ENCODE measurements around the gene KYAT1. TPM values are rescaled to one million over a fixed set of nuclear protein-coding genes. Genes with fewer than 3 reads are reported as not detected.
"Not testable (repeated sequence)": the region's sequence is repeated elsewhere in the genome, so short reads cannot be mapped to it uniquely, and the experiment has no call there.

The KYAT1 gene
- total and polyA plus RNA-seq, 4 donors, result 4.5 to 11.4 (median 8.5) TPM

- DNase-seq (no peak), ATAC-seq (ENCODE audit: low FRiP score) (no peak)
- Histone ChIP-seq H3K27me3 (ENCODE audit: control insufficient read depth in 1 of 2, insufficient read depth in 2 of 2, low read length in 1 of 2) (no peaks in the 10 kb centered on the region), H3K9me3 (ENCODE audit: control insufficient read depth, low read length) (no peaks in the 10 kb centered on the region), H3K4me1 (ENCODE audit: control insufficient read depth in 1 of 2, insufficient read depth in 2 of 2, low read length in 2 of 2) (no peaks in the 10 kb centered on the region), H3K36me3 (ENCODE audit: control insufficient read depth in 1 of 2, insufficient read depth in 2 of 2, low read length in 1 of 2) (no peaks in the 10 kb centered on the region), H3K27ac (ENCODE audit: low read depth in 1 of 2, low read length in 2 of 2) (no peak overlapping the region), H3K4me3 (ENCODE audit: low read length in 2 of 2) (no peak overlapping the region)
- intact Hi-C loops (cut with DNase I), result no loop called here
- WGBS, 2 donors, result 75 to 76% methylated on average over 13 of the region's 13 CpGs
These were observed 36.4 kb downstream of the KYAT1 start for GRCh38 chr9:128845186-128845931.

GRCh38 chr9:128843171-128843570, 38.6 kb downstream of the KYAT1 start:
- intact Hi-C loops (cut with DNase I); H3K27me3 ChIP-seq (ENCODE audit: control insufficient read depth in 1 of 2, insufficient read depth in 2 of 2, low read length in 1 of 2); H3K36me3 ChIP-seq (ENCODE audit: control insufficient read depth in 1 of 2, insufficient read depth in 2 of 2, low read length in 1 of 2); H3K27ac ChIP-seq (ENCODE audit: low read depth in 1 of 2, low read length in 2 of 2); H3K4me1 ChIP-seq (ENCODE audit: control insufficient read depth in 1 of 2, insufficient read depth in 2 of 2, low read length in 2 of 2); DNase-seq; H3K9me3 ChIP-seq (ENCODE audit: control insufficient read depth, low read length); H3K4me3 ChIP-seq (ENCODE audit: low read length in 2 of 2); ATAC-seq (ENCODE audit: low FRiP score): not testable (repeated sequence)
- WGBS, 2 donors, result 95 to 99% methylated on average over 7 of the region's 7 CpGs

GRCh38 chr9:128841694-128842492, 39.9 kb downstream of the KYAT1 start:
- H3K36me3 ChIP-seq (ENCODE audit: control insufficient read depth in 1 of 2, insufficient read depth in 2 of 2, low read length in 1 of 2), result no peaks in the 10 kb centered on the region
- ATAC-seq (ENCODE audit: low FRiP score), result no peak
- 87 to 89% methylated on average over 12 of the region's 12 CpGs for WGBS, 2 donors

GRCh38 chr9:128840524-128840923, 41.2 kb downstream of the KYAT1 start:
- DNase-seq (no peak), ATAC-seq (ENCODE audit: low FRiP score) (no peak)
- WGBS, 2 donors, result 96 to 98% methylated on average over 1 of the region's 1 CpG
- intact Hi-C loops (cut with DNase I), result no loop called here
- Histone ChIP-seq H3K4me1 (ENCODE audit: control insufficient read depth in 1 of 2, insufficient read depth in 2 of 2, low read length in 2 of 2) (no peaks in the 10 kb centered on the region), H3K9me3 (ENCODE audit: control insufficient read depth, low read length) (no peaks in the 10 kb centered on the region), H3K4me3 (ENCODE audit: low read length in 2 of 2) (no peak overlapping the region), H3K27me3 (ENCODE audit: control insufficient read depth in 1 of 2, insufficient read depth in 2 of 2, low read length in 1 of 2) (no peaks in the 10 kb centered on the region), H3K27ac (ENCODE audit: low read depth in 1 of 2, low read length in 2 of 2) (no peak overlapping the region), H3K36me3 (ENCODE audit: control insufficient read depth in 1 of 2, insufficient read depth in 2 of 2, low read length in 1 of 2) (no peaks in the 10 kb centered on the region)

More at GRCh38 chr9:128841694-128842492, 39.9 kb downstream of the KYAT1 start:
- intact Hi-C loops (cut with DNase I), result no loop called here
- H3K9me3 ChIP-seq (ENCODE audit: control insufficient read depth, low read length), result no peaks in the 10 kb centered on the region
- H3K27me3 ChIP-seq (ENCODE audit: control insufficient read depth in 1 of 2, insufficient read depth in 2 of 2, low read length in 1 of 2), result no peaks in the 10 kb centered on the region
- DNase-seq, result no peak
- H3K4me1 ChIP-seq (ENCODE audit: control insufficient read depth in 1 of 2, insufficient read depth in 2 of 2, low read length in 2 of 2), result no peaks in the 10 kb centered on the region
- no peak overlapping the region for H3K27ac ChIP-seq (ENCODE audit: low read depth in 1 of 2, low read length in 2 of 2)
- no peak overlapping the region for H3K4me3 ChIP-seq (ENCODE audit: low read length in 2 of 2)

- 75 to 78% methylated on average over 3 of the region's 3 CpGs for WGBS, 2 donors
- no peak for ATAC-seq (ENCODE audit: low FRiP score)
These were observed 43.4 kb downstream of the KYAT1 start for GRCh38 chr9:128838338-128838737.

GRCh38 chr9:128836509-128837145, 45.1 kb downstream of the KYAT1 start:
- Histone ChIP-seq H3K36me3 (ENCODE audit: control insufficient read depth in 1 of 2, insufficient read depth in 2 of 2, low read length in 1 of 2) (no peaks in the 10 kb centered on the region), H3K27ac (ENCODE audit: low read depth in 1 of 2, low read length in 2 of 2) (no peak overlapping the region), H3K9me3 (ENCODE audit: control insufficient read depth, low read length) (no peaks in the 10 kb centered on the region), H3K27me3 (ENCODE audit: control insufficient read depth in 1 of 2, insufficient read depth in 2 of 2, low read length in 1 of 2) (no peaks in the 10 kb centered on the region), H3K4me1 (ENCODE audit: control insufficient read depth in 1 of 2, insufficient read depth in 2 of 2, low read length in 2 of 2) (no peaks in the 10 kb centered on the region), H3K4me3 (ENCODE audit: low read length in 2 of 2) (no peak overlapping the region)
- DNase-seq (peak in 1 of 2 donors; percentile 29), ATAC-seq (ENCODE audit: low FRiP score) (no peak)
- intact Hi-C loops (cut with DNase I), result no loop called here
- 89 to 93% methylated on average over 14 of the region's 14 CpGs for WGBS, 2 donors

More at GRCh38 chr9:128838338-128838737, 43.4 kb downstream of the KYAT1 start:
- no peaks in the 10 kb centered on the region for H3K36me3 ChIP-seq (ENCODE audit: control insufficient read depth in 1 of 2, insufficient read depth in 2 of 2, low read length in 1 of 2)
- no peak for DNase-seq
- no peaks in the 10 kb centered on the region for H3K27me3 ChIP-seq (ENCODE audit: control insufficient read depth in 1 of 2, insufficient read depth in 2 of 2, low read length in 1 of 2)
- no peaks in the 10 kb centered on the region for H3K9me3 ChIP-seq (ENCODE audit: control insufficient read depth, low read length)
- intact Hi-C loops (cut with DNase I), result no loop called here
- no peak overlapping the region for H3K4me3 ChIP-seq (ENCODE audit: low read length in 2 of 2)
- no peaks in the 10 kb centered on the region for H3K4me1 ChIP-seq (ENCODE audit: control insufficient read depth in 1 of 2, insufficient read depth in 2 of 2, low read length in 2 of 2)
- H3K27ac ChIP-seq (ENCODE audit: low read depth in 1 of 2, low read length in 2 of 2), result no peak overlapping the region

- intact Hi-C loops (cut with DNase I), result no loop called here
- Histone ChIP-seq H3K36me3 (ENCODE audit: control insufficient read depth in 1 of 2, insufficient read depth in 2 of 2, low read length in 1 of 2) (no peaks in the 10 kb centered on the region), H3K27me3 (ENCODE audit: control insufficient read depth in 1 of 2, insufficient read depth in 2 of 2, low read length in 1 of 2) (no peaks in the 10 kb centered on the region), H3K4me1 (ENCODE audit: control insufficient read depth in 1 of 2, insufficient read depth in 2 of 2, low read length in 2 of 2) (no peaks in the 10 kb centered on the region), H3K9me3 (ENCODE audit: control insufficient read depth, low read length) (no peaks in the 10 kb centered on the region), H3K27ac (ENCODE audit: low read depth in 1 of 2, low read length in 2 of 2) (no peak overlapping the region), H3K4me3 (ENCODE audit: low read length in 2 of 2) (no peak overlapping the region)
- DNase-seq, result peak in 1 of 2 donors; percentile 33
- ATAC-seq (ENCODE audit: low FRiP score), result no peak
- 91 to 94% methylated on average over 28 of the region's 28 CpGs for whole genome bisulfite sequencing, 2 donors
These were observed 46.2 kb downstream of the KYAT1 start for GRCh38 chr9:128835246-128836210.

- intact Hi-C loops (cut with DNase I), result no loop called here
- no peak overlapping the region for H3K27ac ChIP-seq (ENCODE audit: low read depth in 1 of 2, low read length in 2 of 2)
- H3K36me3 ChIP-seq (ENCODE audit: control insufficient read depth in 1 of 2, insufficient read depth in 2 of 2, low read length in 1 of 2), result no peaks in the 10 kb centered on the region
- DNase-seq (peak in 1 of 2 donors; percentile 28), ATAC-seq (ENCODE audit: low FRiP score) (no peak)
- no peaks in the 10 kb centered on the region for H3K27me3 ChIP-seq (ENCODE audit: control insufficient read depth in 1 of 2, insufficient read depth in 2 of 2, low read length in 1 of 2)
- no peaks in the 10 kb centered on the region for H3K4me1 ChIP-seq (ENCODE audit: control insufficient read depth in 1 of 2, insufficient read depth in 2 of 2, low read length in 2 of 2)
- no peak overlapping the region for H3K4me3 ChIP-seq (ENCODE audit: low read length in 2 of 2)
- H3K9me3 ChIP-seq (ENCODE audit: control insufficient read depth, low read length), result no peaks in the 10 kb centered on the region
- 91 to 95% methylated on average over 10 of the region's 10 CpGs for WGBS, 2 donors
These were observed 48.1 kb downstream of the KYAT1 start for GRCh38 chr9:128833696-128834095.
